Amygdala (tissue), 56 donors: ENCODE measurements around the gene GALNT17.

ENCODE experiments used
- DNase-seq, 56 donors: peaks; one replicate each; lab custom pipeline; 2025; lab: John Stamatoyannopoulos, UW

The GALNT17 gene

DNA sequence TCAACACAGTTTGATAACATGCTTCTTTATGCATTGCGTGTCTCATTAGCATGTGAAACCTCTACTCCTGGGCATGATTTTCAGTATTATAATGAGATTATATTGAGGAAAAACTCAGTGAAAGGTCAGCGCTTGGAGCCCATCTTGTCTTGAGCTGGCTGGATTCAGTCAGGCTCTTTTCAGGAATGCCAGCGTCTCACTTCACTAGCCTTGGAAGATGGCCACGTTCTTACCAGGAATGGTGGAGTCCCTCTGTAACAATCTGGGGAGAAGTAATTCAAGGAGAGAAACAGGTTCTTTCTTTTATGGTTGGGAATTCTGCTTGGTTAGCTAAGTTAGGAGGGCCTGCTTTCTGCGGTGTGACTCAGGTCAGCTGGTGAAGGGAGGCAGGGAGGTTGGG is 241.0 kb downstream of the GALNT17 start:
- DNase-seq = no peak

DNA sequence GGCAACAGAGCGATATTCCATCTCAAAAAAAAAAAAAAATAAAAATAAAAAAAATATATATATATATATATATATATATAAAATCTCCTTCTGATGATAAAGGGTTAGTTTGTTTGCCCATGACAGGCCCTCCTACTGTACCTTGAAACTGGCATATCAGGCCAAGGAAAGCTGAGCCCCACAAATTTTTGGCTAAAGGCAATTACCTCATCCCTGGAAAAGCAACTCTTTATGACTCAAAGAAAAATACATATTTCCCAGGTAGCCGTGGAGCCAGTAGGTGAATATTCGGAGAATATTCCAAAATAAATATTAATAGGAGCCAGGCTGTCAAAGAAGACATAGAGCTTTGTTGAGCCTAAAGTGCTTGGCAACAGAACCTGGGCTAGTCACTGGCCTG is 245.1 kb downstream of the GALNT17 start:
- DNase-seq = no peak

DNA sequence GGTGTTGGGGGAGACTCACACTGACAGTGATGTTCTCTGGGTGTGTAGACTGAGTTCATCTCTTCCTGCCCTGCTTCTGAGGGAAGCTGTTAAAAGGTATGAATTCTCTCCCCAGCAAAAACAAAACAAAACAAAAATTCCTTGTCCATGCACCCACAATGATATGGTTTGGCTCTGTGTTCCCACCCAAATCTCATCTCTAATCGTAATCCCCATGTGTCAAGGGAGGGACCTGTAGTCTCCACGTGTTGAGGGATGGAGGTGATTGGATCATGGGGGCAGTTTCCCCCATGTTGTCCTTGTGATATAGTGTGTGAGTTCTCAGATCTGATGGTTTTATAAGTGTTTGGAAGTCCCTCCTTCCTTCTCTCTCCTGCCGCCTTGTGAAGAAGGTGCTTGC is 245.5 kb downstream of the GALNT17 start:
- no peak for DNase-seq

DNA sequence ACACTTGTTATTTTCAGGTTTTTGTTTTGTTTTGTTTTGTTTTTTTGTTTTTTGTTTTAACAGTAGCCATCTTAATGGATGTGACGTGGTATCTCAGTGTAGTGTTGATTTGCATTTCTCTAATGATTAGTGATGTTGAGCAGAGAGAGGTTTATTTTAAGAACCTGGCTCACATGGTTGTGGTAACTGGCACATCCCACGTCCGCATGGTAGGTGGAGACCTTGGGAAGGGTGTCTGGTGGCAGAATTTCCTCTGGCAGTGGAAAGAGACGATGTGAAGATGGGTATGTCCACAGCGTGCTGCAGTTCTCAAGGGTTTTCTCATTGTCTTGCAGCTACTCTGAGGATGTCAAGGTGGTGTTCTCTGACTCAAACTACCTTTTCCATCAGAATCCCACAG is 252.2 kb downstream of the GALNT17 start:
- no peak for DNase-seq

DNA sequence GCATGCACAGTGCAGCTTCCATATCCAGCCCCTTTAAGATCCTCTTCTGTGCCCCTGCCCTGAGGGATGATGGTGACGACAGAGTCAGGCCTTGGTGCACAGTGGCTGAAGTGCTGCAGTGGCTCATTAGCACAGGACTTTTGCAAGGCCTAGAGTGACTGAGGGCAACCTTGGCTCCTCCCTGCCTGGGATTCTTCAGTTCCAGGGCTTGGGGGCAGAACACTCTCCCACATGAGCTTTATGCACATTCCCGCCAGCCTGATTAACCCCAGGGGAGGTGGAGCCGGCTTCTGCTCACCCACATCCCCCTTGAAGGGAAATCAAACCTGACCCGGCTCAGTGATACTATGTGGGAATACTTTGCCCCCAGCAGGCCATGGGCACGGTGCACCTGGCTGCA is 253.4 kb downstream of the GALNT17 start:
- no peak for DNase-seq

DNA sequence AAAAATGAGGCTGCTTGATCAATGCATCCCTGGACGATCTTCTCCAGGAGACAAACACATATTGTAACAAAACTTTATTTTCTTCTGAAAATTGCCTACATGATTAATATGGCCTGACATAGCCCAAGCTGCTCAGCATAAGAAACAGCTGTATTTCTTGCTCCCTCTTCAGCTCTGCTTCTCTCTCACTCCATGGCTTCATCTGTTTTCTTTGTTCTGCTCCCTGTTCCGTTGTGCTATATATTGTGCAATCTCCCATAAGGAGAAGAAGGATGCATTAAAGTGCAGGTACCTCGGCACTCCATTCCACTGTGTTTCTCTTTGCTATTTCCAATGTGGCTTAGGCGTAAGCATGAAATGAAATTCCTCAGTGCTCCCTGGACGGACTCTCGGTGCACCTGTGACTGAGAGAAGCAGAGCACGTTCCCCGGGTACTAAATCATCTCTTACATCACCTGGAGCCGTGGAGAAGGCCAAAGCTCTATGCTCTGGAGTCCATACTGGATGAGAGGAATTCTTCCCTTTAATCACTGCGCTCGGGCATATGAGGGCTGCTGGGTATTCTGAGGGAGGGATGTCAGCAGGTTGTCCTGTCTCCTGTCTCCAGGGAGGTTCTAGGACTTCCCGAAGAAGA is 254.3 kb downstream of the GALNT17 start:
- no peak for DNase-seq

DNA sequence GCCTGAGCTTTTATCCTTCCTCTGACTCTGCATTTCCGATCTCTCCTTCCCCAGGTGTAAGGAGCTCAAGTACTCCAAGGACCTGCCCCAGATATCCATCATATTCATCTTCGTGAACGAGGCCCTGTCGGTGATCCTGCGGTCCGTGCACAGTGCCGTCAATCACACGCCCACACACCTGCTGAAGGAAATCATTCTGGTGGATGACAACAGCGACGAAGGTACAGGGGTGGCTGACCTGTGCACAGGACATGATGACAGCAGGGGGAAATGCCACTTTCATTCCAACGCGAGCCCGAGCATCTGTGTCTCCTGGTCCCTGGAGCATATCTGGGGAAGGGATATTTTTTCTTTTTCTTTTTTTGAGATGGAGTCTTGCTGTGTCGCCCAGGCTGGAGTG is 256.2 kb downstream of the GALNT17 start:
- no peak for DNase-seq

DNA sequence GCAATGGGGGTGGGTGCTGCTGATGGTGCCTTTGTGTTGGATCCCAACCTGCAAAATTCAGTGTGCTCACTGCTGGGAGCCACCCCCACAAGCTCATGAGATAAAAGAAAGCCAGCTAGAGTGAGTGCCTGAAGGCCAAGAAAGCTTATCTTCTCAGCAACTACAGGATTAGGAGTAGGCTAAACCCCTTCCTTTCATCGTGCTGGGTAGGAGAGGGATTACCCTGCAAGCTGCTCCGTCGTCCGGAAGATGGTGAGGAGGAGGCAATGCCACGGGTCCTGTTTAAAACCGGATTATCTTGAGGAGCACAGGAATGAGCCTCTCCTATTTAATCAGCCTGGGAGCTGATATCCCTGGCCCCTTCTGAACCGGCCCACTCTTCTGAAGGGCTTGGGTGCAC is 258.0 kb downstream of the GALNT17 start:
- no peak for DNase-seq

DNA sequence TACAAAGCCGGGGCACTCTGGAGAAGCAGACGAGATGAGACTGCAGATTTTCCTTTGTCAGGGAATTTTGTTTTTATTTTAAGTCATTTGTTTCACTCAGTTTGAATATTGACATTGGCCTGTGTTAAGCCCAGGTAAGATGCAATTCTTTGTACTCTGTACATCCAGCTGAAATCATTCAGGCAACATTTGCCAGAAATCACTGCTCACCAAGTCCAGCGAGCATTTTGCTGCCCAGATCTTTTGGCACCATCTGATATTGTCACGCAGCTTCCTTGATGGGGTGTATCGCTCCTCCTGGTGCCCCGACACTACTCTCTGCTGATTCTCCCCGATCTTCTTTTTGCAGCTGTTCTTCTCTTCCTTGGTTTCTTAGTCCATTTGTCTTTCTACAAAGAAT is 261.7 kb downstream of the GALNT17 start:
- DNase-seq = no peak

DNA sequence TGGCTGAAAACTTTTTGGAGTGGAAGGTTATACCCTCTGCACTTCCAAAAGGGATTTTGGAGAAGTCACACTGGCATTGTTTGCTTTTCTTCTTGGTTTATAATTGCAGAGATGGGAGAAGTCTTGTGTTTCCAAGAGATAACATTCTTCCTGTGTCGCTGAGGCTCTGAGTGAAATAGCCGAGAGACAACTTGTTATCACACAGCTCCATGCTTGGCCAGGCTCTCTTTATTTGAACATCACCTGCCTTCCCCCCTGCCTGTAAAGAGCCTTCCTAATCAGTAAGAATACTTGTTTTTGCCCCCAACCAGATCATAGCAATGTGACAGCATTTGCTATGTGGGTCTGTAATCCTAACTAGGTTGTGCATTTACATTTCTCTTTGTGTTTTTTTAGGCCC is 270.7 kb downstream of the GALNT17 start:
- DNase-seq = no peak

DNA sequence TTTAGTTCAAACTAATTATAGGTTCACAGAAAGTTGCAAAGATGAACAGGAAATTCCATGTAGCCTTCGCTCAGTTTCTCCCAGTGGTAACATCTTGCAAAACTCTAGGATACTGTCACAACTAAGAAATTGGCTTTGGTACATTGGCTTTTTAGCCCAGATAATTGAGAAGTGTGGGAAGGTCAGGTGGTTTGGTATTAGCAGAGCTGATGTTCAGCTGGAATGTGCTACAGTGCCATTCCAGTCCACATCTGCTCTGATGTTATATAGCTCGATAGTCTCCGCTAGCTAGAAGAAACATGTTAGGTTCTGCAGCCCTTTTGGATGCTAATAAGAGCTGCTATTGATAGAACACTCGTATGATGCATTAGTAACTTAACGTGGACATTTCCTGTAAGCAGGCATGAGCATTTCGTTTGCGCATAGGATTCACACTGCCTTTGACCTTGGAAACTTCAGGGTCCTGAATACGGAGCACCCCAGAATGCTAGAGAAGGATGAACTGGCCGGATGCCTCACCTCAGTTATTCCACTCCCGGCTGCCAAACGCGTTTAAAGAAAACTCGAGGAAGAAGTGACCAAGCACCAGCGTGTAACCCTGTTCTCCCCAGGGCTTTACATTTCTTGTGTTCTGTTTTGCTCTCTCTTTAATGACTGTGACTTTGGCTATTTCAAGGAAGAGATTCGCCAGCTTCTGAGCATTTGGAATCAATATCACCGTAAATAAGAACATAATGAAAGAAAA is 271.4 kb downstream of the GALNT17 start:
- DNase-seq = no peak

DNA sequence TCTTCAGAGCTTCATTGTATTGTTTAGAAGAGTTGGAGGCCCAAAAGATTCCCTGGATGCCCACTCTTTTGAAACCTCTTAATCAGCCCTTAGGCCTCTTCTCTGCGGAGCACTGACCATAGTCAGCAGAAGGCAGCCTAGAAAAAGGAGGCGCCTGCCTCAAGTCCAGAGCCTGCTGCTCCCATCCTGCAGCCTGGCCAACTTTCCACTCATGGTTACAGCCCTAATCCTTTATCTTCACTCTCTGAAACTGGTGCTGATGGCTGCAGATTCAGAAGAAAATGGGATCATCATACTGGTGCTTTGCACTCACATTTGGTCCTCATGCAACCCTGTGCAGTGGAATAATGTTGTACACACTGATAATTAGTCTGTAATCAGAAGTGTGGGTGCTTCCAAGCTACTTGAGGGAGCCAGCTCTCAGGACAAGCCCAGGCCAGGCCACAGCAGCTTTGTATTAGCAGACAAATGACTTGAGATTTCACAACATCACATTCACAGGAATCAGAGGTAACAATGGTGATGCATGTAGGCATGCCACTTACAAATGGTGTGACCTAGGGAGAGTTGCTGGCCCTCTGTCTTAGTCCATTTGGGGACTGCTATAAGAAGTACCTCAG is 272.9 kb downstream of the GALNT17 start:
- DNase-seq = no peak

DNA sequence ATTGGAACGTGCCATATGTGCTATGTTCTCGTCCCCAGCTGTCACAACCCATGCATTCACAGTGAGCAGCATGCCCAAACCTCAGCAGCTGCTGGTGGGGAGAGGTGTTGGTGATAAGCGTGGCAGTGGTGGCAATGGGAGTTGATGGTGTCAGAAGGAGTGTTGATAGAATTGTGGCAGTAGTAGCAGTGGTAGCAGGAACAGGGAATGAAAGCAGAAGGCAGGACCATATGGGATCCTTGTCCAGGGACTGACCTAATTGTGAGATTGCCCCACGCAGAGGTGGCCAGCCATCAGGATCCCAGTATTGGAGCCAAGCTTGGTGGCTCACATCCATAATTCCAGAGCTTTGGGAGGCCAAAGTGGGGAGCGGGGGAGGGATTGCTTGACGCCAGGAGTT is 276.3 kb downstream of the GALNT17 start:
- DNase-seq = peak in 16 of 56 donors; percentile 2 to 43 (median 18)

DNA sequence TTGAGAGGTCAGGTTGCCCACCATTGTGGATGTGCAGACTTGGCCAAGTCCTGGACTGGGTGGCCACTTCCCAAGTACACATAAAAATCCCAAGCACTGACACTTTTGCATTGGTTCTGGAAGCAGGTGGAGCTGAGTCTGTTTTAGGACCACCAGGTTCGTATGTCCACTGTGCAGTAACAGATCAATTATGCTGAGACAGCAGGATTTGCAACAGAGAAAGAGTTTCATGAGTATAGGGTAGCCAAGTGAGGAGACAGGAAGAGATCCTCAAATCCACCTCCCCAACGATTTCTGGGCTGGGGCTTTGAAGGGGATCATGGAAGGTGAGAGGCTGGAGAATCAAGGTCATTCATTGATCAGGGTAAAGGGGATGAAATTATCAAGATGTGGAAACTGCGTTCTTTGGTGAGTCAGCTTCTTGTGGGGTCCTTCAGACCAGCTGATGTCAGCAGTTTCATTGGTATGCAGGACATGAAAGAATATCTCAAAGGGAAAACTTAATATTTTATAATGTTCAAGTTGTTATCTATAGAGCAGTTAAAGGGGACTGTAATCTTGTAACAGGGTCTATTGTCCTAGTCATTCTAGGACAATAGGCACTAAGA is 277.7 kb downstream of the GALNT17 start:
- no peak for DNase-seq

DNA sequence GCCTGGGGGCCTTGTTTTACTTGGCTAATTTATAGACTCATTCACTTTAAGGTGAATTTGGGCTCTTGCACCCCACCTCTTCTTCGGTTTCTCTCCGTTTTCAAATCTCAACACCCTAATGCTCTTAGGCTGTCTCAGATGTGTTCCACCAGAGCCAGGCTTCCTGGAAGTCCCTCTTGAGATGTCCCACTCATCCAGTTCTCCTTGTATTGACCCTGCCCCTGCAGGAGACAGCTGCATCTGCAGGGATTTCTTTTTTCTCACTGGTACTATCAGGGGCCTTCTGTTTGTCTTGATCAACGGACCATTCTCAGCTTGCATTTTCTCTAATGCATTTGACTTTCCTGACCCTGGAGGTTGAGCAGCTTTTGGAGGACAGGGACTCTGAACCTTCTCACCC is 279.5 kb downstream of the GALNT17 start:
- no peak for DNase-seq

DNA sequence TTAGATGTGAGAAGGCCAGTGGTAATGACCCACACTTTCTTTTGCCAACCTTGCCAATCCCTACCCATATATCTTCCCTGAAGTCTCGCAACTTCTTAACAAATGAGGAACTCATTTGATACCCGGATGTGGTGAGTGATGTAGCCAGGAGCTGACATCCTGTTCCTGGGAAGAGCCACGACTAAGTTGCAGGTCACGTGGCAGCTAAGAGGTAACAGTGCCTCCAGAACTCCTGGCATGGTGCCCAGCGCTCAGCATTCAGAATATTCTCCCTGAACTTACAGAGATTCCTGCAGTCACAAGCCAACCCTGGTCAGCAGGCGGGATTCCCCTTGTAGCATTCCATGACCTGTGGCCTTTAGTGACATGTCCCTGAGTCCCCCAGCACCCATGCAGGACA is 282.5 kb downstream of the GALNT17 start:
- peak in 3 of 56 donors; percentile 3 to 5 (median 3) for DNase-seq

DNA sequence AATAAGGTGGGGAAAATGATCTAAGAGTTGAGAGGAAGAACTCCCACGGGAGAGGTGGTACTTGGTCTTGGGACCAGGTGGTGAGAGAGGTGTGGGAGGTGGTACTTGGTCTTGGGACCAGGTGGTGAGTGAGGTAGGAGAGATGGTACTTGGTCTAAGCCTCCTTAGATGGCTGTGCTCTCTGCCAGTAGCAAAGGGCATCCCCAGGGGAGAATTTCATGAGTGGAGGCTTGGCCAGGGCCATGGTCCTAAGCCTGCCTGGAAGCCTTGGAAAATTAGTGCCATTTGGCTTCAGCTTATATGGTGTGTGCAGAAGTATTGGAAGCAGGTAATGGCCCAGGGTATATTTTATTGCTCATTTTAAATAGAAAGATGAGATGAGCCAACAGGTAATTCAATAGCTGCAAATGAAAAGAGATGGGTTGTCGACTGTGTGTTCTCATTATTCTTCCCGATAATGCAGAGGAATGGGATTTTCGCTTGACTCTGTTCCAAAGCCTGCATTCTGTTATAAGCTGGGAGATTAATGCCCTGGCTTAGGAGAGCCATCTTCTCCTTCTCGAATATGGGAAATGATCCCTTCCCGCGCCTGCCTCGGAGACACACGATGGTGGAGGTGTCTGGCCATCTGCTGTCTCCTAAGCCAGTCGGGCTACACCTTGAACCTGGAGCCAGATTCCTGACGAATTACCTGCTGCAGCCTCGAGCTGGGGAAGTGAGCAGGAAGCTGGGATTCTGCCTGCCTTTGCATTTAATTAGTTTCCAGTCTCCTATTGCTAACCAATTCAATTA is 287.8 kb downstream of the GALNT17 start:
- peak in 1 of 56 donors; percentile 3 for DNase-seq

DNA sequence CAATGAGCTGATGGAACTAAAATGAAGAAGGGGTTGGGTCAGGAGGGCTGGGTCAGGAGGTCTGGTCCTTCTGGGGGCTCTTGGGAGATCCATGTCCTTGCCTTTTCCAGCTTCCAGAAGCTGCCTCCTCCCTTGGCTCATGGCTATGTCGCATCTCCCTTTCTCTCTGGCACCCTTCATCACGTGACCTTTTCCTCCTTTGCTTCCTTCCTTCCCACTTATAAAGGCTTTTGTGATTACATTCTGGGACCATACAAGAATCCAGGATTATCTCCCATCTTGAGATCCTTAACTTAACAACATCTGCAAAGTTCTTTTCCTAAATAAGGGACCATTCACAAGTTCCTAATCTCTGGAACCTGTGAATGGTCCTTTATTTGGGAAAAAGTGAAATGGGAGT is 290.2 kb downstream of the GALNT17 start:
- DNase-seq = no peak

DNA sequence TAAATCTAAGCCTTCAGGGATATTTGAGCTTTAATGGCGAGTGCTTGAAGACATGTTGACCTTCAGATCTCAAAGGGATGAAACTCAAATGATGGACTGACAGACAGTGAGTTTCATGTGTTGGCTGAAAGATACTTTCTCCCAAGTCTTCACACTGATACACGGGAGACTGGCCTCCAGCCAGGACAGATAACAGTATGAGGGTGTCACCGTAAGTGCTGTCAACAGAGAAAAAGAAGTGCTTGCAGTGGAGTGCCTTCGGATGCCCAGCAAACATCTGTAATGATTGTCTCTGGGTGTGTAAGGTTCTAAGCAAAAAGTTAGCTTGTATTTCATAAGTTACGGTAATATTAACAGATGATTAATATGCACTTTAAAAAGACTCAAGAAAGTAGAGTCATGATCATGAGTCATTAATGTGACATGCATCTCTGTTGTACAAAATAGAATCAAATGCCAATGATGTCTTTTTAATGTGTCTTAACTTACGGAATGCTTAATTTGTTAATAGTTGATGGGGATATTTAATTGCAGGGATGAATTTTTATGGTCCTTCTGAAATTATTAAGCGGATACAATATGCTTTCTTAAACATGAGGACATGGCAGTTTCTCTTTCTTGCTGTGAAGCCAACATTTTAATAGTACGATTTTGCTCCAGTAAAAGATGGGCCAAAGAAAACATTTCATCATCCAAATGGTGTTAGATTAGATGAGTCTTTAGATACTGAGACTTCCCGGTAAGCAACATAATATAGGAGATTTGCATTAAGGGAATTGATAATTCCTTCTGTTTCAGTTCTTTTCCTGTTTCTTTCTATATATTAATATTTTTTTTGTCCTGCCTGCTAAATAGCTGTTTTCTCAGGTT is 292.5 kb downstream of the GALNT17 start:
- DNase-seq = no peak

DNA sequence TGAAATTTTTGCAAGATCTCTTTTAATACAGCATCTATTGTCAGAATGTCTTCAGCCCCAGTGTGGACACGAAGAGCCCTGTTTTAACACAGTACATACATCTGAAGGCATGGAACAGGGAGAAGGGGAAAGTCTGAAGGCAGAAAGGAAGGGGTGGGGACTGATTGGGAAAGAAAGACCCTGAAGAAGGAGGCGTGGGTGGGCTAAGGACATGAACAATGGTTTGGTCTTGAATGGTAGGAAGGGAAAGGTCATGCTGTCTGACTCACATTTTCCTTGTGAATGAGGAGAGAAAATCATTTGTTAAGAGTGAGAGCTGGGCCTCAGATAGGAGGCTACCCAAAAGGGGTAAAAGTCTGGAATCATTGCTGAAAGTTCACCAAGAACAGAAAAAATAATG is 297.1 kb downstream of the GALNT17 start:
- DNase-seq = no peak
